Nephron progenitor cell (in vitro differentiated cells): Measurements from ENCODE around the gene SPC24.

ENCODE experiments used
- DNase-seq: peaks from one replicate; pipeline ENCODE4 v3.0.0; 2021
- H3K27ac Mint-ChIP-seq: 2 replicates; pipeline ENCODE4 v1.8.0; 2021; ENCODE audit warnings: mild to moderate bottlenecking, moderate library complexity, mixed read lengths
- H3K27me3 Mint-ChIP-seq: 2 replicates; pipeline ENCODE4 v1.8.0; 2021; ENCODE audit warnings: mild to moderate bottlenecking, low read depth, mixed read lengths; ENCODE audit not compliant: poor library complexity
- H3K36me3 Mint-ChIP-seq: 2 replicates; pipeline ENCODE4 v1.8.0; 2021; ENCODE audit warnings: low read depth, mixed read lengths
- H3K4me1 Mint-ChIP-seq: 2 replicates; pipeline ENCODE4 v1.8.0; 2021; ENCODE audit warnings: mixed read lengths
- H3K4me3 Mint-ChIP-seq: 2 replicates; pipeline ENCODE4 v1.8.0; 2021; ENCODE audit warnings: mild to moderate bottlenecking, moderate library complexity, mixed read lengths
- H3K9me3 Mint-ChIP-seq: 2 replicates; pipeline ENCODE4 v1.8.0; 2021; ENCODE audit warnings: mild to moderate bottlenecking, moderate library complexity, mixed read lengths
- CTCF ChIP-seq: fragments of 200-600 bp; sonication (generic); IDR thresholded peaks from 2 replicates; pipeline ENCODE4 v1.5.0; 2021; ENCODE audit warnings: antibody characterized with exemption

Gene SPC24

GRCh38 chr19:11197291-11198174 is 42.0 kb upstream of the SPC24 start, which contains the start of gene KANK2:
TSS of gene KANK2 (minus strand) at chr19:11197545. CDS start at chr19:11194511, 3,034 bp downstream.
- peaks cover 7% of the 10 kb centered on the region for H3K27me3 Mint-ChIP-seq
- no peak within 1 kb of the TSS for H3K27ac Mint-ChIP-seq
- H3K9me3 Mint-ChIP-seq, result no peaks in the 10 kb centered on the region
- no peak for TF ChIP-seq CTCF
- peak; percentile 88 for DNase-seq
- no peaks in the 10 kb centered on the region for H3K36me3 Mint-ChIP-seq
- peaks cover 11% of the 10 kb centered on the region for H3K4me1 Mint-ChIP-seq
- H3K4me3 Mint-ChIP-seq, result peak within 1 kb of the TSS; percentile 90

- H3K4me1 Mint-ChIP-seq, result peaks cover 11% of the 10 kb centered on the region
- peak; percentile 55 for DNase-seq
- H3K9me3 Mint-ChIP-seq, result no peaks in the 10 kb centered on the region
- no peak overlapping the region for H3K27ac Mint-ChIP-seq
- H3K27me3 Mint-ChIP-seq, result peaks cover 7% of the 10 kb centered on the region
- no peak for TF ChIP-seq CTCF
- H3K4me3 Mint-ChIP-seq, result peak overlapping the region; percentile 90
- H3K36me3 Mint-ChIP-seq, result peaks cover 6% of the 10 kb centered on the region
Observed at GRCh38 chr19:11196406-11197287, 41.1 kb upstream of the SPC24 start.

GRCh38 chr19:11195681-11196080 is 40.1 kb upstream of the SPC24 start:
- Mint-ChIP-seq H3K4me1 (peaks cover 11% of the 10 kb centered on the region), H3K4me3 (peak overlapping the region; percentile 82), H3K36me3 (peaks cover 8% of the 10 kb centered on the region), H3K9me3 (no peaks in the 10 kb centered on the region), H3K27ac (no peak overlapping the region), H3K27me3 (peaks cover 7% of the 10 kb centered on the region)
- no peak for DNase-seq
- TF ChIP-seq CTCF, result no peak

- no peak for DNase-seq
Observed at GRCh38 chr19:11194656-11195558, 39.3 kb upstream of the SPC24 start.

More at GRCh38 chr19:11194656-11195558, 39.3 kb upstream of the SPC24 start:
- no peak for TF ChIP-seq CTCF
- Mint-ChIP-seq H3K9me3 (no peaks in the 10 kb centered on the region), H3K4me3 (no peak overlapping the region), H3K27ac (no peak overlapping the region), H3K27me3 (peaks cover 4% of the 10 kb centered on the region), H3K36me3 (peaks cover 8% of the 10 kb centered on the region), H3K4me1 (peaks cover 11% of the 10 kb centered on the region)
